KMS-11 (cell line): ENCODE results near the gene FKBP8.

Source experiments
- H2AFZ ChIP-seq: fragments of 200-600 bp; sonication (generic); 2 replicates; pipeline ENCODE4 v1.6.1; 2016; ENCODE audit warnings: antibody characterized with exemption, mixed run types, low read depth
- H3K27ac ChIP-seq: fragments of 200-600 bp; sonication (generic); 2 replicates; pipeline ENCODE4 v1.6.1; 2016; ENCODE audit warnings: mild to moderate bottlenecking, mixed run types
- H3K27me3 ChIP-seq: fragments of 200-600 bp; sonication (generic); 2 replicates; pipeline ENCODE4 v1.6.1; 2017; ENCODE audit warnings: mild to moderate bottlenecking, low read depth, mixed run types, moderate library complexity; ENCODE audit not compliant: insufficient read depth
- H3K36me3 ChIP-seq: fragments of 200-600 bp; sonication (generic); 2 replicates; pipeline ENCODE4 v1.6.1; 2017; ENCODE audit warnings: mild to moderate bottlenecking, mixed run types; ENCODE audit not compliant: insufficient read depth
- H3K4me1 ChIP-seq: fragments of 200-600 bp; sonication (generic); 2 replicates; pipeline ENCODE4 v1.6.1; 2016; ENCODE audit warnings: mild to moderate bottlenecking, low read depth, mixed run types; ENCODE audit not compliant: poor library complexity, severe bottlenecking
- H3K4me2 ChIP-seq: fragments of 200-600 bp; sonication (generic); 2 replicates; pipeline ENCODE4 v1.7.0; 2016; ENCODE audit warnings: mild to moderate bottlenecking, mixed run types
- H3K4me3 ChIP-seq: fragments of 200-600 bp; sonication (generic); IDR thresholded peaks from 2 replicates; pipeline ENCODE4 v1.6.1; 2017; ENCODE audit warnings: low read depth, low read length, mixed read lengths; ENCODE audit not compliant: insufficient read depth
- H3K79me2 ChIP-seq: fragments of 200-600 bp; sonication (generic); 2 replicates; pipeline ENCODE4 v1.6.1; 2016; ENCODE audit warnings: low read depth, mixed run types; ENCODE audit not compliant: insufficient read depth
- H3K9ac ChIP-seq: fragments of 200-600 bp; sonication (generic); 2 replicates; pipeline ENCODE4 v1.6.1; 2016; ENCODE audit warnings: mild to moderate bottlenecking, mixed run types
- H4K20me1 ChIP-seq: fragments of 200-600 bp; sonication (generic); 2 replicates; pipeline ENCODE4 v1.6.1; 2016; ENCODE audit warnings: mild to moderate bottlenecking, mixed run types; ENCODE audit not compliant: insufficient read depth
- CTCF ChIP-seq: fragments of 200-600 bp; sonication (generic); conservative IDR thresholded peaks from 2 replicates; pipeline ENCODE4 v1.6.1; 2017; ENCODE audit warnings: low read depth, mild to moderate bottlenecking, antibody characterized with exemption, low read length, moderate library complexity, mixed read lengths

Gene FKBP8

GRCh38 chr19:18586306-18586705, 42.9 kb upstream of the FKBP8 start:
- Histone ChIP-seq H3K79me2 (peaks cover 10% of the 10 kb centered on the region), H3K4me1 (peaks cover 14% of the 10 kb centered on the region), H3K36me3 (no peaks in the 10 kb centered on the region), H3K27ac (no peak overlapping the region), H4K20me1 (no peaks in the 10 kb centered on the region), H3K4me3 (no peak overlapping the region), H3K9ac (no peak overlapping the region), H2AFZ (no peak overlapping the region), H3K4me2 (no peak overlapping the region), H3K27me3 (no peaks in the 10 kb centered on the region)
- no peak for TF ChIP-seq CTCF

- no peak overlapping the region for H3K27ac ChIP-seq
- no peak overlapping the region for H2AFZ ChIP-seq
- no peak overlapping the region for H3K4me2 ChIP-seq
- no peaks in the 10 kb centered on the region for H4K20me1 ChIP-seq
- no peak overlapping the region for H3K4me3 ChIP-seq
- no peak for TF ChIP-seq CTCF
- no peaks in the 10 kb centered on the region for H3K27me3 ChIP-seq
- H3K4me1 ChIP-seq = peaks cover 48% of the 10 kb centered on the region
- peaks cover 10% of the 10 kb centered on the region; the same call in 1 of the 2 replicates for H3K36me3 ChIP-seq
- 0 out of 2 replicates have a peak, but pooled peaks cover 2% of the 10 kb centered on the region for H3K79me2 ChIP-seq
- H3K9ac ChIP-seq = no peak overlapping the region
Measured at GRCh38 chr19:18580311-18580710, 36.9 kb upstream of the FKBP8 start.

GRCh38 chr19:18577365-18577914, 34.1 kb upstream of the FKBP8 start:
- peak overlapping the region; percentile 32; the same call in 1 of the 2 replicates for H3K9ac ChIP-seq
- no peak overlapping the region for H2AFZ ChIP-seq
- no peak for TF ChIP-seq CTCF
- H3K4me1 ChIP-seq = peaks cover 71% of the 10 kb centered on the region
- peaks cover 31% of the 10 kb centered on the region for H3K79me2 ChIP-seq
- H4K20me1 ChIP-seq = no peaks in the 10 kb centered on the region; the same call in 1 of the 2 replicates
- H3K4me3 ChIP-seq = no peak overlapping the region
- H3K27ac ChIP-seq = peak overlapping the region; percentile 83
- no peaks in the 10 kb centered on the region for H3K27me3 ChIP-seq
- peaks cover 12% of the 10 kb centered on the region; the same call in 1 of the 2 replicates for H3K36me3 ChIP-seq
- H3K4me2 ChIP-seq = peak overlapping the region; percentile 75

GRCh38 chr19:18576383-18576782, 33.0 kb upstream of the FKBP8 start:
- Histone ChIP-seq H3K4me3 (no peak overlapping the region), H2AFZ (no peak overlapping the region), H3K4me1 (peaks cover 71% of the 10 kb centered on the region), H4K20me1 (no peaks in the 10 kb centered on the region; the same call in 1 of the 2 replicates), H3K9ac (no peak overlapping the region), H3K79me2 (peaks cover 38% of the 10 kb centered on the region), H3K27me3 (no peaks in the 10 kb centered on the region), H3K27ac (no peak overlapping the region), H3K36me3 (peaks cover 12% of the 10 kb centered on the region; the same call in 1 of the 2 replicates), H3K4me2 (no peak overlapping the region; the same call in 1 of the 2 replicates)
- no peak for TF ChIP-seq CTCF
